Upper lobe of left lung (tissue), 6 donors: ENCODE measurements around the gene TACC2. TPM values are rescaled to one million over a fixed set of nuclear protein-coding genes. Genes with fewer than 3 reads are reported as not detected.

Experiments
- ATAC-seq, 2 donors: fragments of 200-7000 bp; cut with Tn5 transposase; one replicate each; pipeline ENCODE4 v1.9.1; 2022; ENCODE audit warnings: mild to moderate bottlenecking in 2 of 2, moderate library complexity in 2 of 2; ENCODE audit not compliant: low FRiP score in 2 of 2
- DNase-seq, 2 donors: peaks; one replicate each; pipeline ENCODE4 v3.0.0-alpha.2; 2019 to 2020
- H3K27ac ChIP-seq, 4 donors: fragments of 200-600 bp; sonication (generic); one replicate each; pipeline ENCODE4 v1.5.1; 2016 to 2019
- H3K27me3 ChIP-seq, 4 donors: fragments of 200-600 bp; sonication (generic); one replicate each; pipeline ENCODE4 v1.5.1; 2017 to 2019
- H3K36me3 ChIP-seq, 4 donors: fragments of 200-600 bp; sonication (generic); one replicate each; pipeline ENCODE4 v1.5.1; 2016 to 2019
- H3K4me1 ChIP-seq, 4 donors: fragments of 200-600 bp; sonication (generic); one replicate each; pipeline ENCODE4 v1.5.1; 2018 to 2019
- H3K4me3 ChIP-seq, 4 donors: fragments of 200-600 bp; sonication (generic); one replicate each; pipeline ENCODE4 v1.5.1; 2017 to 2019; ENCODE audit warnings: mild to moderate bottlenecking in 2 of 4, moderate library complexity in 1 of 4
- H3K9me3 ChIP-seq, 4 donors: fragments of 200-600 bp; sonication (generic); one replicate each; pipeline ENCODE4 v1.5.1; 2018 to 2019
- CTCF ChIP-seq, 6 experiments: fragments of 450-650 bp in 4 of 6; fragments of 200-600 bp in 2 of 6; sonication (generic) in 2 of 6; IDR thresholded peaks; one replicate each; pipeline ENCODE4 v1.5.1; 2016 to 2019; ENCODE audit warnings: antibody characterized with exemption in 6 of 6
- EP300 ChIP-seq, 4 donors: sonication (generic); formaldehyde crosslinking; IDR thresholded peaks; one replicate each; pipeline ENCODE4 v1.5.1; 2017; ENCODE audit warnings: antibody characterized with exemption in 4 of 4, control low read depth in 2 of 4
- POLR2A ChIP-seq, 4 donors: fragments of 450-650 bp; IDR thresholded peaks; one replicate each; pipeline ENCODE4 v1.5.1; 2016 to 2017; ENCODE audit warnings: antibody characterized with exemption in 4 of 4, mild to moderate bottlenecking in 2 of 4
- POLR2AphosphoS5 ChIP-seq, 2 donors: sonication (generic); formaldehyde crosslinking; IDR thresholded peaks; one replicate each; pipeline ENCODE4 v1.5.1; 2017; ENCODE audit warnings: antibody characterized with exemption in 2 of 2
- WGBS, 2 donors: methylation state at CpG; one replicate each; pipeline ENCODE4 v1.1.5; 2017 to 2018; 5-methylcytosine and 5-hydroxymethylcytosine counted together
- total RNA-seq, 6 donors: library from RNA; depleted of rRNA in 4 of 6; stranded (reverse); fragments of >200 nt in 4 of 6; gene quantifications; one replicate each; pipeline versions ENCODE4 v1.1.0 to v1.2.1, GENCODE V29; 2016 to 2021
- donor health status: DM: no; HTN: no; CAD: no; lungs with moderate emphysema.
- donor health status: DM: no; HTN: yes; CAD: no; lungs with severe emphysema.

TACC2 gene
- total RNA-seq, 6 donors from 2014 or later, result 158 to 701 (median 386) TPM

DNA sequence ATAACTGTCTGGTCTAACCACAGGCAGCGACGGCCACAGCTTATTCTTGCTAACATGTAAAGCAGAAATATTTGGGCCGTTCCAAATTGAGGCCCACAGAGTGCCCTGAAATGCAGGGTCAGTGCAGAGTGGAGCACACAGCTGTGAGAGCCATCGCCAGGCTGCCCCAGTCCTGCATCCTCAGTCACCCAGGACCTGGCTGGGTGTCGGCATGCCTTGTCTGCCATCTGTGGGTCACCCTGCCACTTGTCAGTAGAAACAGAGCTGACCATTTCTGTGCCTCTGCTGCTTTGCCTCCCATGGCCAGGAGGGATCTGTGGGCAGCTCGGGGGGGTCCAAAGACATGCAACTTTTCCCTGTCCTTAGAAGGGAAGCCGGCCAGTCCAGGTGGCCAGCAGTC lies 224.8 kb downstream of the TACC2 start:
- H3K4me3 ChIP-seq, result no peak overlapping the region
- 87% methylated on average over 4 to 5 of the region's 7 CpGs for WGBS, 2 donors
- TF ChIP-seq CTCF (IDR thresholded peaks at IDR 0.05), result no peak
- no peak for TF ChIP-seq EP300 (IDR thresholded peaks at IDR 0.05)
- no peak for TF ChIP-seq POLR2A (IDR thresholded peaks at IDR 0.05)
- TF ChIP-seq POLR2AphosphoS5 (IDR thresholded peaks at IDR 0.05), result no peak
- ATAC-seq (no peak), DNase-seq (no peak)
- H3K27ac ChIP-seq, result no peak overlapping the region
- peaks cover 22 to 82% (median 67%) of the 10 kb centered on the region in 4 donors for H3K36me3 ChIP-seq
- no peaks in the 10 kb centered on the region for H3K4me1 ChIP-seq
- H3K27me3 ChIP-seq, result no peaks in the 10 kb centered on the region
- no peaks in the 10 kb centered on the region for H3K9me3 ChIP-seq

DNA sequence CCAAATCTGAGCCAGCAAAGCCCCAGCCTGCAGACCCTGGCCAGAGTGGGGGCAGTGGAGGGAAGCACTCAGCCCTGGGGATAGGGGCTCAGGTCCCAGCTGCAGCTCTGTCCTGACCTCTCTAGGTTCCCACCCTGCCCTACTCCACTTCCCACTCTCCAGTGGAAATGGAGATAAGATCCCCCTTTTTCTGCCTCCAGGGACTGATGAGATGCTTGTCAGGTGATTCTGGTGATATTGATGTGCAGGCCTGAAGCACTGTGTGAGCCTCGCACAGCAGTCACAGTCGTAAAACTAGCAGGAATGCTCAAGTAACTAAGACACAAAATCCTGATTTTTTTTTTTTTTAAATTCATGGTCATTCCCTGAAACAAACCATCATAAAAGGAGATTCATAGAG lies 227.1 kb downstream of the TACC2 start:
- WGBS, 2 donors, result 84 to 100% methylated on average over 2 of the region's 2 CpGs
- H3K9me3 ChIP-seq, result no peaks in the 10 kb centered on the region
- DNase-seq, result no peak
- ATAC-seq, result no peak
- H3K36me3 ChIP-seq, result peaks cover 29 to 90% (median 64%) of the 10 kb centered on the region in 4 donors
- H3K4me3 ChIP-seq, result no peak overlapping the region
- H3K4me1 ChIP-seq, result no peaks in the 10 kb centered on the region
- H3K27me3 ChIP-seq, result no peaks in the 10 kb centered on the region
- no peak overlapping the region for H3K27ac ChIP-seq
- TF ChIP-seq CTCF (IDR thresholded peaks at IDR 0.05) (no peak), EP300 (IDR thresholded peaks at IDR 0.05) (no peak), POLR2AphosphoS5 (IDR thresholded peaks at IDR 0.05) (no peak), POLR2A (IDR thresholded peaks at IDR 0.05) (no peak)

DNA sequence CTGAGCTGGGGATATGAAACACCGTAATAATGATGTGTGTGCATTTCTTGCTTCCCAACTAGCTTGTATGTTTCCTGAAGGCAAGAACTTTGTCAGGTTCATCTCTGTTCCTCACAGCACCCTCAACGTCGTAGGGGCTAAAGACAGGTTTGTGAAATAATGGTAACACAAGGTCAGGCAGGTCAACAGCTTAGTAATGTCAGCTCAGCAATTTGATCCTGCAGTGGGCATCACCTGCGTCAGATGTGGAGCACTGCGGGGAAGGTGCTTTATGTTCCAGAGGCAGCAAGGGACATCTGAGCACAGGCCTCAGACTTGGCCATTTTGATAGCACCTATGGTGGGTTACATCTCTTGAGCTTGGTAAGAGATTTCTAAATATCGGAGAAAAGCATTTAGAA lies 230.4 kb downstream of the TACC2 start:
- no peak for DNase-seq
- Histone ChIP-seq H3K4me1 (no peaks in the 10 kb centered on the region), H3K27me3 (no peaks in the 10 kb centered on the region), H3K27ac (no peak overlapping the region), H3K9me3 (no peaks in the 10 kb centered on the region), H3K4me3 (no peak overlapping the region), H3K36me3 (peaks cover 16 to 94% (median 66%) of the 10 kb centered on the region in 4 donors)
- TF ChIP-seq EP300 (IDR thresholded peaks at IDR 0.05), result no peak
- TF ChIP-seq POLR2A (IDR thresholded peaks at IDR 0.05), result no peak
- TF ChIP-seq CTCF (IDR thresholded peaks at IDR 0.05), result no peak
- no peak for TF ChIP-seq POLR2AphosphoS5 (IDR thresholded peaks at IDR 0.05)
- 95 to 98% methylated on average over 6 of the region's 6 CpGs for WGBS, 2 donors
- no peak for ATAC-seq

DNA sequence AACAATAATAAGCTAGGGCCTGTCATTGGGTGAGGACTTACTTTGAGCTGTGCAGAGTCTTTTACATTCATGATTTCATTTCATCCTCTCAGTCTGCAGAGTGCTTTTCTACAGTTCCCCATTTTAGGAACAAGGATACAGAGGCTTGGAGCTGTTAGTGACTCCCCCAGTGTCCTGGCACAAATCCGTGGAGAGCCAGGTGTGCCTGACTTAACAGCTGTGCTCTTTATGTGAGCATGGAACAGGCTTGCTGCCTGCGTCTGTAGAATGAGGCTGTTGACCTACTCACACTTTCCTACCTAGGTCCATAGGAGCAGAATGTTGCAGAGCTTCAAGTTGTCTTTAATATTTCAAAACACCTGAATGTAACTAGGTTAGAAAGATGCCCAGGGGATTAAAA lies 231.8 kb downstream of the TACC2 start:
- H3K9me3 ChIP-seq, result no peaks in the 10 kb centered on the region
- WGBS, 2 donors, result 91 to 93% methylated on average over 2 of the region's 2 CpGs
- ATAC-seq, result no peak
- no peak for DNase-seq
- no peaks in the 10 kb centered on the region for H3K4me1 ChIP-seq
- no peak overlapping the region for H3K4me3 ChIP-seq
- TF ChIP-seq POLR2A (IDR thresholded peaks at IDR 0.05) (no peak), CTCF (IDR thresholded peaks at IDR 0.05) (no peak), POLR2AphosphoS5 (IDR thresholded peaks at IDR 0.05) (no peak), EP300 (IDR thresholded peaks at IDR 0.05) (no peak)
- H3K36me3 ChIP-seq, result peaks cover 19 to 94% (median 69%) of the 10 kb centered on the region in 4 donors
- H3K27me3 ChIP-seq, result no peaks in the 10 kb centered on the region
- H3K27ac ChIP-seq, result no peak overlapping the region

DNA sequence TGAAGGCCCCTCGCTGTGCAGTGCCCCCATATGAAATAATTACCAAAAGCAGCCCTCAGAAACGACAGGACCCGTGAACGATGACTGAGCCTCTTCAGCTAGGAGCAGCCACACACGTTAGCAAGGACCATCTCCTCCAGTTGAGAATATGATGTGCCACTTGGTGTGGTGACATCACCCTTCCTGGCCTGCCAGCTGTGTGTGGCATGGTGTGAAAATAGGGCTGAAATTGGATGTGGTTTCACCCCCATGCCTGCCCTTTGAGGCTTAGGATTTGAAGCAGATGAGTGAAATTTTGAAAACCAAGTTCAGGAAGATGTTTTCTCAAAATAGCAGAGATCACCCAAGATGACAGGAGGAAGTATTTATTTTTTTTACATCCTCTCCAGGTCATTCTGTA lies 233.0 kb downstream of the TACC2 start:
- ATAC-seq (no peak), DNase-seq (no peak)
- Histone ChIP-seq H3K4me1 (no peaks in the 10 kb centered on the region), H3K4me3 (no peak overlapping the region), H3K27me3 (no peaks in the 10 kb centered on the region), H3K36me3 (peaks cover 23 to 95% (median 70%) of the 10 kb centered on the region in 4 donors), H3K9me3 (no peaks in the 10 kb centered on the region), H3K27ac (no peak overlapping the region)
- no peak for TF ChIP-seq EP300 (IDR thresholded peaks at IDR 0.05)
- WGBS, 2 donors, result 85 to 96% methylated on average over 5 of the region's 5 CpGs
